Measurements from ENCODE around the gene SBF1.

- TF ChIP-seq CTCF (IDR thresholded peaks at IDR 0.05) (no peak), ZFX (IDR thresholded peaks at IDR 0.05; ENCODE audit: borderline replicate concordance) (no peak)
These were observed 66.5 kb downstream of the SBF1 start for GRCh38 chr22:50408311-50408710.

Data from 22Rv1 (cell line).